Suprapubic skin (tissue), 3 donors: ENCODE results near the gene MUC20.

Experiments
- POLR2A ChIP-seq, 2 donors: fragments of 450-650 bp; IDR thresholded peaks; one replicate each; pipeline ENCODE4 v1.6.1; 2017; ENCODE audit warnings: antibody characterized with exemption in 2 of 2, mild to moderate bottlenecking in 2 of 2, moderate library complexity in 2 of 2
- TF ChIP-seq, protein P1 (sequence below), 2 donors: fragments of 200-600 bp in 1 of 2; fragments of 450-650 bp in 1 of 2; sonication (generic) in 1 of 2; IDR thresholded peaks; one replicate each; pipeline ENCODE4 v1.5.1; 2016 to 2019; ENCODE audit warnings: antibody characterized with exemption in 2 of 2, mild to moderate bottlenecking in 1 of 2, moderate library complexity in 1 of 2

DNA sequence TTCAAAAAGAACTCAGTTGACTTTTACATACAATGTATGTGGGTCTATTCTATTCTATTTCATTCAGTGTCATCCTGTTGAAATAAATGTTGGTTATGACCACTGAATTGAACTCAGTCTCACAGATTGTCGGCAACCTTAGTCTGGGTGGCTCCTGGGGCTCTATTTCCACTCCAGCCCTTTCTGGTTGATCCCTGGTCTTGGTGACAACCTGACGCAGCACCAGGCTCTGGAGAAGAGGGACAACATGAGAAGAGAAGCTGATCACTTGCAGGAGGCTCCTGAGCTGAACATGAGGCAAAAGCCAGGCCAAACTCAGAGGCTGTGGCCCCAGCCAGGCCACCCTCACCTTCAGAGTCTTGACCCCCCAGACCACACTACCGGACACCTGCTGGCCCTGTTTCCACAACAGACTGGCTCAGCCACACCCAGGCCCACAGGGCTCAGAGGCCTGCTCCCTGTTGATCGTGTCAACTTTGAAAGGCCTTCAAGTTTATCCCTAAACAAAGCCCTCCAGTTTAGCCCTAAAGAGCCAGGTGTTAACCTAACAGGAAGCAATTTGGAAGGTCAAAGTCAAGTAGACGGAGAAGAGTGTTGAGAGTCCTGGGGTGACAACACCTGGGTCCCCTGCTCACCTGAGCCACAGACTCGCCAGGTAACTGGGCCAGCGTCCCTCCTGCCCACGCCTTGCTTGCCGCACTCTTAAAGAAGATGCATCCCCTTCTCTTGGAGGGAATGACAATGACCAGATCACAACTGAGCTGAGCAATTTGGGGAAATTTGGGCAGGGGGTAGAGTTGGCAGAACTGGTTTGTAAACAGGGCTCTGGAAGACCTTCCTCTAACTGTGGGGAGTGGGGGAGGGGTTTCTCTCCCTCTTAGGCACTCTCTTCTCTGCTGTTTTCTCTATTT lies 15.4 kb upstream of the MUC20 start:
- TF ChIP-seq, protein P1, sequence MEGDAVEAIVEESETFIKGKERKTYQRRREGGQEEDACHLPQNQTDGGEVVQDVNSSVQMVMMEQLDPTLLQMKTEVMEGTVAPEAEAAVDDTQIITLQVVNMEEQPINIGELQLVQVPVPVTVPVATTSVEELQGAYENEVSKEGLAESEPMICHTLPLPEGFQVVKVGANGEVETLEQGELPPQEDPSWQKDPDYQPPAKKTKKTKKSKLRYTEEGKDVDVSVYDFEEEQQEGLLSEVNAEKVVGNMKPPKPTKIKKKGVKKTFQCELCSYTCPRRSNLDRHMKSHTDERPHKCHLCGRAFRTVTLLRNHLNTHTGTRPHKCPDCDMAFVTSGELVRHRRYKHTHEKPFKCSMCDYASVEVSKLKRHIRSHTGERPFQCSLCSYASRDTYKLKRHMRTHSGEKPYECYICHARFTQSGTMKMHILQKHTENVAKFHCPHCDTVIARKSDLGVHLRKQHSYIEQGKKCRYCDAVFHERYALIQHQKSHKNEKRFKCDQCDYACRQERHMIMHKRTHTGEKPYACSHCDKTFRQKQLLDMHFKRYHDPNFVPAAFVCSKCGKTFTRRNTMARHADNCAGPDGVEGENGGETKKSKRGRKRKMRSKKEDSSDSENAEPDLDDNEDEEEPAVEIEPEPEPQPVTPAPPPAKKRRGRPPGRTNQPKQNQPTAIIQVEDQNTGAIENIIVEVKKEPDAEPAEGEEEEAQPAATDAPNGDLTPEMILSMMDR (IDR thresholded peaks at IDR 0.05): no peak
- no peak for TF ChIP-seq POLR2A (IDR thresholded peaks at IDR 0.05)
